ENCODE measurements around the gene BICRA.
A peak's percentile ranks its signal among the peaks of the same experiment; 100 is the strongest.

The BICRA gene

GRCh38 chr19:47693903-47694302 is 85.0 kb downstream of the BICRA start:
- DNase-seq (ENCODE audit: low read depth in 2 of 2) = no peak

GRCh38 chr19:47694466-47695273 is 85.7 kb downstream of the BICRA start:
- no peak for DNase-seq (ENCODE audit: low read depth in 2 of 2)

GRCh38 chr19:47695533-47696262 is 86.8 kb downstream of the BICRA start:
- no peak for DNase-seq (ENCODE audit: low read depth in 2 of 2)

DNA sequence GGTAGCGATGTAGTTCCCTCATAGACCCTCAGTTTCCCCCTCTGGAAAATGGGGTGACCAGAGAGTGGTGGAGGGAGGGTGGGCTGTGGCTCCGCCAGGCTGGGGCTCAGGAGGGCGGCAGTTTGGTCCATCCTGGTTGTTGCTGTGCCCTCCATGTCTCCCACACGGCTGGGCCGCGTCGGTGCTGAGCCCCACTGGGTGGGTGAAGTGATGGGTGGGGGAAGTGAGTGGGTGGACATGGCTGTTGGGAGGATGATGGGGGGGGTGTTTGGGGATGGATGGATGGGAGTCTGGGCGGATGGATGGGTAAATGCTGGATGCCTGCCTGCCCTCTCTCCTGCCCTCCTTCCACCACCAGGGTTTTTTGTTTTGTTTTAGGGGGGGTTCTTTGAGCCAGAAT is 87.7 kb downstream of the BICRA start:
- DNase-seq (ENCODE audit: low read depth in 2 of 2) = no peak

- peak in 1 of 2 donors; percentile 17 for DNase-seq (ENCODE audit: low read depth in 2 of 2)
Observed at GRCh38 chr19:47697863-47698609, 89.1 kb downstream of the BICRA start.

DNA sequence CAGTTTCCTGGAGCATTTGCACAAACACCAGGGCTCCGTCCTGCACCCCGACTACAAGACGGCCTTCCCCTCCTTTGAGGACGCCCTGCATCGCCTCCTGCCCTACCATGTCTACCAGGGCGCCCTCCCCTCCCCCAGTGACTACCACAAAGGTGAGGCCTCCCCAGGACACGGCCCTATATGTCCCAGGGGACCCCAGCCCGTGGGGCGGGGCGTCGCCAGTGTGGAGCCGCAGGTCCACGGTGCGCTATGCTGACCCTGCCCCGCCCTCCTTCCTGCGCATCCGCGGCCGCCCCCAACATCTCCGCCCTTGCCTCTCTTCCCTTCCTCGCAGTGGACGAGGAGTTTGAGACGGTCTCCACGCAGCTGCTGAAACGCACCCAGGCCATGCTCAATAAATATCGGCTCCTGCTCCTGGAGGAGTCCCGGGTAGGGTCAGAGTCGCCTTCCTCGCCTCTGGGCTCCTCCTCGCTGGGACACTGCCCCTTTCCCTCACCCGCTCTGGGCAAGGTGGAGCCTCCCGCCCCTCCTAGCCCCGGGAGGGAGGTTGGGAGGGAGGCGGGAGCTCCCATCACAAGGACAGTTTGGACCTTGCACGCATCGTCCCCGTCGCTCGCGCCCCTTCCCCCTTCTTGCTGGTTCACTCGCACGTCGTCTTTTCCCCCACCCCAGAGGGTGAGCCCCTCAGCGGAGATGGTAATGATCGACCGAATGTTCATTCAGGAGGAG is 89.9 kb downstream of the BICRA start:
- no peak for DNase-seq (ENCODE audit: low read depth in 2 of 2)

GRCh38 chr19:47699360-47699917 is 90.5 kb downstream of the BICRA start:
- peak in 1 of 2 donors; percentile 10 for DNase-seq (ENCODE audit: low read depth in 2 of 2)

DNA sequence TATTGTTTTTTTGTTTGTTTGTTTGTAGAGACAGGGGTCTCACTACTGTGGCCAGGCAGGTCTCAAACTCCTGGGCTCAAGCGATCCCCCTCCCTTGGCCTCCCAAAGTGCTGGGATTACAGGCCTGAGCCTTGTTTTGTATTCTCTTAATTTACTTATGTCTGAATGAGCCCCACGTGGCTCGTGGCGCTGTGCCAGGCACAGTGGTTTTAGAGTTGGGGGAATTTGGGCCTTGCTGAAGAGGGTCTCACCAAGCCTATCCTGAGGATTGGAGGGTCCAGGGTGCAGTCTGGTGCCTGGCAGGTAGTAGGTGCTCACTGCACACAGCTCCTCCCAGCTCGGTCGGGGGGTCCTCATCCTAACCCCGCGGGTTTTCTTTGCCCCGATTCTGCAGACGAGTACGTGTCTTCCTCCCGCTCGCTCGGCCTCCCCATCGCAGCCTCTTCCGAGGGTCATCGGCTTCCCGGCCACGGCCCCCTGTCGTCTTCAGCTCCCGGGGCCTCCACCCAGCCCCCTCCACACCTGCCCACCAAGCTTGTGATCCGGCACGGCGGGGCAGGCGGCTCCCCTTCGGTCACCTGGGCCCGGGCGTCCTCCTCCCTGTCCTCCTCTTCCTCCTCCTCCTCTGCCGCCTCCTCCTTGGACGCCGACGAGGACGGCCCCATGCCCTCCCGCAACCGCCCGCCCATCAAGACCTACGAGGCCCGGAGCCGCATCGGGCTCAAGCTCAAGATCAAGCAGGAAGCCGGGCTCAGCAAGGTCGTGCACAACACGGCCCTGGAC is 92.2 kb downstream of the BICRA start:
- DNase-seq (ENCODE audit: low read depth in 2 of 2) = no peak

- no peak for DNase-seq (ENCODE audit: low read depth in 2 of 2)
Observed at GRCh38 chr19:47701717-47702552, 93.0 kb downstream of the BICRA start.

DNA sequence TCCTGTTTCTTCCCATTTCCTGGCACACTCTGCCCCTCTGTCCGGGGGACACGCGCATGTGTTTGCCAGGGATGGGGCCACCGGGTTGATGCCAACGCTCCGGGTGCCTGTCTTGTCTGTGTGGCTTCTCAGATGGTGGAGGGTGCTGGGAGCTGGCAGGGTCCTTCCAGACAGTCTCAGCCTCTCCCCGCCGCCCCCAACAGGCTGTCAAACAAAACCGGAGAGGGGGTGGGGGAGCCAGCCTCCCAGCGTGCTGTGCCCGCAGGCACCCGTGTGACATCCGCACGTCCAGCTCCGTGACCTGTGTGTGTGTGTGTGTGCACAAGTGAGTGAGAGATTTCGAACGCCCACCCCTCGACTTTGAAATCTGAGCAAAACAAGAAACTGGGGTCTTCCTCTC is 93.7 kb downstream of the BICRA start:
- no peak for DNase-seq (ENCODE audit: low read depth in 2 of 2)

- DNase-seq (ENCODE audit: low read depth in 2 of 2) = no peak
Observed at GRCh38 chr19:47703301-47703700, 94.4 kb downstream of the BICRA start.

DNA sequence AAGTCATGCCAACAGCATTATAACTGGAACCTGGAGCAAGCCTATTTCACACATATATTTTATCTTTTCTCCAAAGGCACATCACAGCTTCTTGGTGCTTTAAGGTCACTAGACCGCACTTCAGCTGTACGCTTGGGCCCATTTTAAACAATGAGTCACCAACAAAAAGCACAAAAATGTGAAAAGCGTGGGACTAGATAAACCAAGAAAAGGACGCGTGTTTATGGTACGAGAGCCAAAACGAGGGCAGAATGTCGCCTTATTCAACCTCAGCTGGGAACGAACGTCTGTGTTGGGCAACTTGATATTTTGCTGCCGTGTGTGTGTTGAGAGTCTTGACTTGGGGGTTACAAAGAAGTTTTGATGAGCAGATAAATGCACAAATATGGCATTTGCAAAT is 95.1 kb downstream of the BICRA start:
- DNase-seq (ENCODE audit: low read depth in 2 of 2) = no peak

DNA sequence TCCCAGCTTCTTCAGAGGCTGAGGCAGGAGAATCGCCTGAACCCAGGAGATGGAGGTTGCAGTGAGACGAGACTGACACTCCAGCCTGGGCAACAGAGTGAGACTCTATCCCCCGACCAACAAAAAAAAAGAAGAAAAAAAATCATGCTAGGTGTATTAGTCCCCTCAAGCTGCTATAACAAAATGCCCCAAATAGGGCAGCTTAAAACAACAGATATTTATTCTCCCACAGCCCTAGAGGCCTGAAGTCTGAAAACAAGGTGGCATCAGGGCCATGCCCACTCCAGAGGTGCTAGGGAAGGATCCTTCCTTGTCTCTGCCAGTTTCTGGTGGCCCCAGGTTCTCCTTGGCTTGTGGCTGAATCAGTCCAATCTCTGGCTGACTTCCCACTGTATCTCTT is 95.7 kb downstream of the BICRA start:
- no peak for DNase-seq (ENCODE audit: low read depth in 2 of 2)

DNA sequence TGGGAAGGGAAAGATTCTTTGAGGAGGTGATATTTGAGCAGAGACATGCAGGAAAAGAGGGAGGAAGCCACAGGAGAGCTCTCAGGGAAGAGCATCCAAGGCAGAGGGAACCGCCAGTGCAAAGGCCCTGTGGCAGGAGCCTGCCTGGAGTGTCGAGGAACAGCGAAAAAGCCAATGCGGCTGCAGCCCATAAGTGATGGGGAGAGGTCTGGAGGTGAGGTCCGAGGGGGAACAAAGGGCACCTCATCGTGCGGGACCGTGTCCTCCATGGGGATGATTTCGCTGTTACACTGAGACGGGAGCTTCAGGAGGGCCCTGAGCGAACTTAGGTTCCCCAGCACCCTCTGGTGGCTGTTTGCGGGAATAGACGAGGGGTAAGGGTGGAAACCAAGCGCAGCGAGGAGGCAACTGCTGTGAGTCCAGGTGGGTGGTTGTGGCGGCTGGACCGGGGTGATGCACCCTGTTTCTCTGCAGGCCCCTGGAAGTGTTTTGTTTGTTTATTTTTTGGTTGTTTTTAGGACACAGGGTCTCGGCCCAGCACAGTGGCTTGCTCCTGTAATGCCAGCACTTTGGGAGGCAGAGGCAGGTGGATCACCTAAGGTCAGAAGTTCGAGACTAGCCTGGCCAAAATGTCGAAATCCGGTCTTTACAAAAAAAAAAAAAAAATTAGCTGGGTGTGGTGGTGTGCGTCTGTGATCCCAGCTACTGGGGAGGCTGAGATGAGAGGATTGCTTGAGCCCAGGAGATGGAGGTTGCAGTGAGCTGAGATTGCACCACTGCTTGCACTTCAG is 98.4 kb downstream of the BICRA start:
- peak; percentile 50 to 60 for DNase-seq (ENCODE audit: low read depth in 2 of 2)

GRCh38 chr19:47711652-47712242 is 102.8 kb downstream of the BICRA start:
- DNase-seq (ENCODE audit: low read depth in 2 of 2) = no peak

DNA sequence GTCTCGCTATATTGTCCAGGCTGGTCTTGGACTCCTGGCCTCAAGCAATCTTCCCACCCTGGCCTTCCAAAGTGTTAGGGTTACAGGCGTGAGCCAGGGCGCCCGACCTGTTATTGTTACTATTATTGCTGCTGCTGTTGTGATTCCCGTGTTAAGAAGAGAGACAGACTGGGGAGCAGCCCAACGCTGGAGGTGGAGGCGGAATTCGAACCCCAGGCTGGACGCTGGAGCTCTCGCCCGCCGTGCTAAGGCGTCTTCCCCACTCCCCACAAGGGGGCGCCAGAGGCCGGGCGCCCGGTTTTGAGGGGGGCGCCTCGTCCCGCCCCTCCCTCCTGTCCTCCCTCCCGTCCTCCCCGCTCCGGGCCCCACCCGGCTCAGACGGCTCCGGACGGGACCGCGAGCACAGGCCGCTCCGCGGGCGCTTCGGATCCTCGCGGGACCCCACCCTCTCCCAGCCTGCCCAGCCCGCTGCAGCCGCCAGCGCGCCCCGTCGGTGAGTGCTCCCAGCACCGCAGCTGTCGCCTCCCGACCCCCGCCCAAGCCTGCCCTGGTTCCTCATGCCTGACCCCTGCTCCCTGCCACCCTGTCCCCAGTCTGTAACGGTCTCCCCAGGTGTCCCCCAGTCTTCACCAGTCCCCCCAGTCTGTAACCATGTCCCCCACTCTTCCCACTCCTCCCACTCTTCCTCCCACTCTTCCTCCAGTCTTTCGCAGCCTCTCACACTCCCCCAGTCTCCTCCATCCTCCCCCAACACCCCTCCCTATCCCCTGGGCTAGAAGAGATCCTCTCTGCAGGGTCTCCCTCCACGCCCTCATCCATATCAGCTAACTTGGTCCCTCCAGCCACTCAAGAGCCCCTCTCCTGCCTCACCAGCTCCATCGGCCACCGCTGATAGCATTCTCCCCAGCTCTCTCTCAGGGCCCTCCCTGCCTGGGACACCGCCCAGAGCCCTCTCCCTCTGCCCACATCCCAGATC is 104.4 kb downstream of the BICRA start, which contains the start of gene EHD2:
TSS of gene EHD2 (plus strand) at position 377 of the 976 bp plus-strand sequence. CDS start 3,191 bp downstream, outside the sequence.
- DNase-seq (ENCODE audit: low read depth in 2 of 2) = peak in 1 of 2 donors; percentile 23

- DNase-seq (ENCODE audit: low read depth in 2 of 2) = no peak
Observed at GRCh38 chr19:47714339-47714738, 105.4 kb downstream of the BICRA start.
